ENCODE measurements around the gene YJU2.

YJU2 gene

DNA sequence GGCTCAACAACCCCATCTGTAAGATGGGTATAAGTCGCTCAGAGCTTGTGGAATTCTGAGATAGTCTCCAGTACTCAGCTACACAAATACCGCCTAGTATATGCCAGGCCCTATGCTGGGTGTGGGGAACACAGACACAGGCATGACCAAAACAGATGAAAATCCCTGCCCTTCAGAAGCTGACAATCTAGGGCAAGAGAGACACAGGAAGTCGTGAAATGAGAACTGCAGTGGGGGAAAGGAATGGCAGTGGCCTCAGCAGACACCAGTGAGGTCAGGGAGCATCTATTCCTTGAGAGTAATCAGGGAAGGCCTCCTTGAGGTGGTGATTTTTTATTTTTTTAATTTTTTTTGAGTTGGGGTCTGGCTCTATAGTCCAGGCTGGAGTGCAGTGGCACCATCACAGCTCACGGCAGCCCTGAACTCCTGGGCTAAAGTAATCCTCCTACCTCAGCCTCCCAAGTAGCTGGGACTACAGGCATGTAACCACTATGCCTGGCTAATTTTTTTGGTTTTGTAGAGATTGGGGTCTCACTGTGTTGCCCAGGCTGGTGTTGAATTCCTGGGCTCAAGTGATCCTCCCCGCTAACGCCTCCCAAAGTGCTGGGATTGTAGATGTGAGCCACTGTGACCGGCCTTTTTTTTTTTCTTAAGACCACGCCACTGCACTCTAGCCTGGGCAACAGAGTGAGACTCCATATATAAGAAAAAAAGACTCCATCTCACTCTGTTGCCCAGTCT, 52.1 kb downstream of the YJU2 start:
- DNase-seq (ENCODE audit: low spot score), result no peak

DNA sequence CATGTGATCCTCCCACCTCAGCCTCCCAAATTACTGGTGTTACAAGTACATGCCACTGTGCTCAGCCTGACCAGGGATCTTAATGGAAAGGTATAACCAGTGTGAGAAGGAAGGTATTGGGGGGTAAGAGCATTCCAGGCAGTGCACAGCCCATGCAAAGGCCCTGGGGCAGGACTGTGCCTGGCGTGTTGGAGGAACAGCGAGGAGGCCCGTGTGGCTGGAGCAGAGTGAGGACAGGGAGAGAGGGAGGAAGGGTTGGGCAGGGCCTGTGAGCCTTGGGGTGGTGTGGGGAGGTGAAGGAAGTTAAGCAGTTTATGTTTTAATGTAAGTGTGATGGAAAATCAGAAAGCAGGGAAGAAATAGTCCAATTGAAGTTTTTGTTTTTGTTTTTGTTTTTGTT, 53.7 kb downstream of the YJU2 start:
- no peak for DNase-seq (ENCODE audit: low spot score)

DNA sequence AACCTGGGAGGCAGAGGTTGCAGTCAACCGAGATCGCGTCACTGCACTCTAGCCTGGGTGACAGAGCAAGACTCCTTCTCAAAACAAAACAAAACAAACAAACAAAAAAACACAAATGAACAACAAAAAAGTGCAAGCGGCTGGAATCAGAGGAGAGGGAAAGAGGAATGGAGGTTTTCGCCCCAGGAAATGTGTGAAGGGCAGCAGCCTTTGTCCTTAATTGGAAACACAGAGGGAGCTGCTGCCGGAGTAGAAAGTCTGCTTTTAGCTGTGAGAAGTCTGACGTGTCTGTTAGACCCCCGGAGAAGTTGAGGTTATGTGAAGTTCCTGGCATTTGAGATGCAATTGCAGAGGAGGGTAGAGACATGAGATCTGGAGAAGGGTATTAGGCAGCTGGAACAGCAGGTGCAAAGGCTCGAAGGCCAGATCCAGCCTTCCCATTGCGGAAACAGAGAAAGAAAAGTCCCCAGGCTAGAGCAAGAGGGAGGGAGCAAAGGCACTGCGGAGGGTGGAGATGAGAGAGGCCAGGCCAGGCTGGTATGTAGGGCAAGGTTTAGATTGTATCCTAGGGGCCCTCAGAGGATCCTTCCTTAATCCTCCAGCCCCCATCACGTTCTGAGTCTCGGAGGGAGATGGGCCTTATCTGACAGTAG, 54.8 kb downstream of the YJU2 start:
- DNase-seq (ENCODE audit: low spot score), result no peak

DNA sequence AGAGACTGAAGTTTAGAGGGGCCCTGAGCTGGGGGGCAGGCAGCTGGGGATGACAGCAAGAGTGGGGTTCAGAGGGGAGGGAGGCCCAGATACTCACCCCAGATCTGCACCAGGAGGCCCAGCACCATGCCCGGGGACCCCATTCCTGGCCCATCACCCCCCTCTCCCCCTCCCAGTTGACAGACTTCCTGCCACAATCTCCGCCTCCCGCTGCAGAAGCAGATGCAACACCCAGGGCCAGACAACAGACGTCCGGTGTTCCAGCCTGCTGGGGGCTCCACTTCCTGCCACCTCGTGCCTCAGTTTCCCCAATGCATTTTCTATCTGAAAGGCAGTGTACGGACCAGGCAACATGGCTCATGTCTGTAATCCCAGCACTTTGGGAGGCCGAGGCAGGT, 55.4 kb downstream of the YJU2 start, which contains the start of gene TMIGD2:
Gene TMIGD2 (minus strand): TSS at position 147 of the 398 bp plus-strand sequence. CDS start 4 bp downstream, at position 143.
- no peak for DNase-seq (ENCODE audit: low spot score)

DNA sequence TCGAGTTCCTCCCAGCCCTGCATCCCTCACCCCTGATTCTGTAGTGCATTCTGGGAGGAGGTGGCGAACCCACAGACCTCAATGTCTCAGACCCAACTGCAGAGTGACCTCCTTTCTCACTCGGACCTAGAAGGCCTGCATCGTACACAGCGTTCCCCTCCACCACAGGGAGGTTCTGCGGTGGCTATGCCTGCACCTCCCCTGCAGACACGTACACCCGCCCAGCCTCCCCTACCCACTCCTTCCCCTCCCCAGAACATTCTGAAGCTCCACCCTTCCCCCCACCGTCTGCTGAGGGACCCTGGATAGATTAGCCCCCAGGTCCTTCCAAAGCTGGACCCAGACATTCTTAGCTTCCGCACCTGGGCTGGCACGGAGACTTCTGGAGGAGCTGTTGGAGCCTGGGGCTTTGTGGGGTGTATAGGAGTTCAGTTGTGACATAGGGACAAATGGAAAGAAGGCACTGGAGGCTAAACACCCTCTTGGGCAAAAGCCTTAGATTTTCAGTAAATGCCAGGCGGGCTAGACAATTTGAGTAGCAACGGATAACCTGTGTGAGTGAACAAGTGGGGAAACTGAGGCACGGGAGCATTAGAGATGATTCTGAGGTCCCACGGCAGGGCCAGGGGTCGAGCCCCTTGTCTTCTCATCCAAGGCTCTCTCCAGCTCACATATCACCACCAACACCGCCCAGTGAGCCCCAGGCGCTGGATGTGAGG, 57.1 kb downstream of the YJU2 start:
- DNase-seq (ENCODE audit: low spot score), result no peak

DNA sequence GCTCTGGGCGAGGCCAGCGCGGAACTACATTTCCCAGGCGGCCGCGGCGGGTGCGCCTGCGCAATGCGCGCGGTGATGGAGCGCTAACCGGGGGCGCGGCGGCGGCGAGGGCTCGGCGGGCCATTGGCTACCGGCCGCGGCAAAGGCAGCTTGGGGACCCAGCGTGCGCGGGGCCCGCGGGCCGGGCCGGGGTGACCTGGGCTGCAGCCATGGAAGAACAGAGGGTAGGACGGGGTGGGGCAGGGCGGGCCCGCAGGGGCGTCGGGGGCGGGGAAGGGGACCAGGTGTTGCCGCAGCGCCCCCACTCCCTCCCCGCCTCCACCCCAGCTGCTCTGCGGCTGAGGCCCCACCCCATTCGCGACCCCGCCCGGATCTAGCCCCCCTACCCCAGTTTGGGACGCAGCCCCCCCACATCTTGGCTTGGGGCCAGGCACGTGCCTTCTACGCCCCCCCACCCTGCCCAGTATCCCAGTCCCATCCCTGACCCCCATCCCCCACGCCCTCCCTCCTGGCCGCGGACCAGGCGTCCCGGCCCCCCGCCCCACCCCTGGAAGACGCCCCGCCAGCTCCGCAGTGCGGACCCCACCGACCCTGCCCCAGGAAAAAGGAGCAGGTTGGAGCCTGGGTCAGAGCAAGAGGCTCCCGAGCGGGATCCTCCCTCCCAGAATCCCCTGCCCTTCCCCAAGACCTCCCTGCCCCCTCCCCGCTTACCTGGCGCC, 57.8 kb downstream of the YJU2 start, which contains the start of gene FSD1:
Gene FSD1 (plus strand): TSS at position 61 of the 719 bp plus-strand sequence. CDS start 149 bp downstream, at position 210.
- DNase-seq (ENCODE audit: low spot score), result no peak

DNA sequence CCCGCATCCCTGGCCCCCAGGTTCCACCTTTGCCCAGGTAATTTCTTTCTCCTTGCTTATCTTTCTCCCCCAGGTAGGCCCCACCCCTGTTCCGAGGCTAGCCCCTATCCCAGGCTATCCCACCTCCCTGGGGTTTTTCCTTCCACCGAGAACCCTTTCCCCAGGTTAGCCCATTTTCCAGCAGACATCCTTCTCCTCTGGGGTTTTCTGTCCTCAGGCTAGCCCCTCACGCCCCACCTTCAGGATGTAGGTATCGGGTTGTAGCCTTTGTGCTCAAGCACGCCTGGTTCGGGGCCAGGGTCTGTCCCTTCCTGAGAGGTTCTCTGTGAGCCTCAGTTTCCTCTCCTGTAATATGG, 58.4 kb downstream of the YJU2 start:
- DNase-seq (ENCODE audit: low spot score), result no peak

DNA sequence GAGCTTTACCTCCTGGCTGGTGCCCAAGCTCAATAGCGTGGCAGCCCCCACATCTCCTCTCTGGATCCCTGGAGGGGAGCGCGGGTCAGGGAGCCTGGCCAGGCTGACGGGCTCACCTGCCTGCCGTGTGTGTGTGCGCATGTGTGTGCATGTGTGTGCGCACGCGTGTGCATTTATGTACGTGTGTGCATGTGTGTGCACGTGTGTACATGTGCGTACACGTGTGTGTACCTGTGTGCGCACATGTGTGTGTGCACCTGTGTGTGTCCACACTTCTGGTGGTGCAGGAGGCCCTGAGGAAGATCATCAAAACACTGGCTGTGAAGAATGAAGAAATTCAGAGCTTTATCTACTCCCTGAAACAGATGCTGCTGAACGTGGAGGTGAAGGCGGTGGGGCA, 58.8 kb downstream of the YJU2 start:
- DNase-seq (ENCODE audit: low spot score), result no peak

DNA sequence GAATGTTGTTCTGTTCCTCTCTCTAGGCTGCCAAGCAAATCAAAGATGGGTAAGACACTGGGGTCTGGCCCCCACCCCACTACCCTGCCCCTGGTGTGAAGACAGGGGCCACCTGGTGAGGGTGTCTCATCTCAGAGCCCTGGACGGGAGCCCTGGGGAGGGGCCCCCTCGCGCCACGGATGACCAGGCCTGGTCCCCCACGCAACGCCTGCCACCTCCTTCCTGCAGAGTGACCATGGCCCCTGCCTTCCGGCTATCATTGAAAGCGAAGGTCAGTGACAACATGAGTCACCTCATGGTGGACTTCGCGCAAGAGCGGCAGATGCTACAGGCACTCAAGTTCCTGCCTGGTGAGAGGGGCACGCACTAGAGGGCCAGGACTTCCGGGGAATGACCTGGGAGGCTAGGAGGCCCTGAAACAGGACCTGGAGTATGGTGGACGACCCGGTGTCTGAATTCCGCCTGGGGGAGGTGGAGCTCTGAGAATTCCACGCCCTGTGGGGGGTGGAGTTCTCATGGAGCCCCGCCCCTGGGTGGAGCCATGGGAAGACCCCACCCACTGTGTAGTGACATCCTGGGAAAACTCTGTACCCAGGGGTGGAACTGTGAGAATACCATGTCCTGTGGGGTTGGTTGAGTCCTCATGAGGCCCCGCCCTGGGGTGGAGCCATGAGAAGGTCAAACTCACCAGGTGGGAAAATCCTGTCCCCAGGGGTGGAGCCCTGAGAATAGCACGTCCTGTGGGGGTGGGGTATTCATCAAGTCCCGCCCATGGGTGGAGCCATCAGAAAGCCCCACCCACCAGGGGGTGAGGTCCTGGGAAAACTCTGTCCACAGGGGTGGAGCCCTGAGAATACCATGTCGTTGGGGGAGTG, 63.6 kb downstream of the YJU2 start:
- no peak for DNase-seq (ENCODE audit: low spot score)

DNA sequence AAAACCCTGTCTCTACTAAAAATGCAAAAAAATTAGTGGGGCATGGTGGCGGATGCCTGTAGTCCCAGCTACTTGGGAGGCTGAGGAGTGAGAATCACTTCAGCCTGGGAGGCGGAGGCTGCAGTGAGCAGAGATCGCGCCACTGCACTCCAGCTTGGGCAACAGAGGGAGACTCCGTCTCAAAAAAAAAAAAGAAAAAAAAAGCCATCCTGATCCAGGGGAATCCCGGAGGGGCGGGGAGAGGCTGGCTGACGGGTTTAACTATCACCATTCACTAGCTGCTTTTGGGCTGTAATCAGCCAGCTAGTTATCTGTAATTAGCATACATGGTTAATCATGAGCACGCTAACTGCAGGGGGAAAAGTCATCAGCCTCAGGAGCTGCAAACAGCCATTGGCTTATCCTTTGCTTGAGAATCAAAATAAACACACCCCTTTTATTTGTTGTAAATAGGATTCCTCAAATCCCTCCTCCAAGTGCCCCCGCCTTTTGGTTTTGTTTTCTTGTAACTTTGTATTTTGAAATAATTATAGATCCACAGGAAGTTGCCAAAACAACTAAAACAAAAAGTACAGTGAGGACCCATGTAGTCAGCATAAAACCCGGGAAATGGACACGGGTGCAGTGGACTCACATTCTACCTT, 67.1 kb downstream of the YJU2 start:
- no peak for DNase-seq (ENCODE audit: low spot score)

DNA sequence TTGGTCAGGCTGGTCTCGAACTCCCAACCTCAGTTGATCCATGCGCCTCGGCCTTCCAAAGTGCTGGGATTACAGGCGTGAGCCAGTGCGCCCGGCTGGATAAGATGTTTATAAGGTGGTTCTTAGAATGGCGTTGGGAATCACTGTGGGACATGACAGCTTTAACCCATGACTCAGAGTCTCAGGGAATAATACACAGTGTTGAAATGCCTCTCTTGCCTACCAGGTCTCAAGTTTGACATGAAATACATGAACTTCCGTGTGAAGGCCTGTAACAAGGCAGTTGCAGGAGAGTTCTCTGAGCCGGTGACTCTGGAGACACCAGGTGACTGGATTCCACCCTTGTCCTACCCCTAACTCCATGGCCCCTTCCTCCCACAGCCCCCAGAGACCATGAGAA, 70.1 kb downstream of the YJU2 start:
- DNase-seq (ENCODE audit: low spot score), result no peak

DNA sequence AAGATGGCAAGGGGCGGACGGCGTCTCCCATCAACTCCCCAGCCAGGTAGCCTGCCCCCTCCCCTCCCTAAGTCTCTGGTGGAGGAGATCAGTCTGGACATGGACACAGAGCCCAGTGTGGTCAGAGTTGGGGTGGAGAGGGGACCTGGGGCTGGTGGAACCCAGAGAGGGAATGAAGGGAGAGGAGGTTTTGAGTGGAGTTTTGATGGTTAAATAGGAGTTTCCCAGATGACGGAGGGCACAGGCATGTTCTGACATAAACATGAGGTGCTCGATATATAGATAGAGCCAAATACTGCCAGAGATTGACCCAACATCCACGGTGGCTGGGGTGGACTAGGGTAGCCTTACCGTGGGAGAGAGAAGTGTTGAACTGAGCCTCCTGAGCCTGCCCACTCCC, 71.6 kb downstream of the YJU2 start:
- DNase-seq (ENCODE audit: low spot score), result no peak

Data from LoVo (cell line).